ENCODE results near the gene ELK3.

DNA sequence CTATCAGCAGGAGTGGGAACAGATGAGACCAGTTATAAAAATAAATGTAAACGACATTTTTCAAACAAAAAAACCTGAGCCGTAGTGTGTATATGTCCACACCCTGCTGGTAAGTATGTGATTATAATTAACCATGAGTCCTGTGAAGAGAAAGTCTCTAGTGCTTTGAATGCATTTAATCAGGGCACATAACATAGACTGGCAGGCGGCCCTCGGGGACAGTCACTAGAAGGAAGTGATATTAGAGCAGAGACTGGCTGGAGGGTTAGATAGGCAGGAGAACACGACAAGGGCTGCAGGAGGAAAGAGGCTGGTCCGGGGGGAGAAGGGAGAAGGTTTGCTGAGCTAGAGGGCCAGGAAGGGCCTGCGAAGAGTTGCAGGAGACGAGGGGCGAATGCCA lies 23.8 kb upstream of the ELK3 start:
- TF ChIP-seq, protein P1, sequence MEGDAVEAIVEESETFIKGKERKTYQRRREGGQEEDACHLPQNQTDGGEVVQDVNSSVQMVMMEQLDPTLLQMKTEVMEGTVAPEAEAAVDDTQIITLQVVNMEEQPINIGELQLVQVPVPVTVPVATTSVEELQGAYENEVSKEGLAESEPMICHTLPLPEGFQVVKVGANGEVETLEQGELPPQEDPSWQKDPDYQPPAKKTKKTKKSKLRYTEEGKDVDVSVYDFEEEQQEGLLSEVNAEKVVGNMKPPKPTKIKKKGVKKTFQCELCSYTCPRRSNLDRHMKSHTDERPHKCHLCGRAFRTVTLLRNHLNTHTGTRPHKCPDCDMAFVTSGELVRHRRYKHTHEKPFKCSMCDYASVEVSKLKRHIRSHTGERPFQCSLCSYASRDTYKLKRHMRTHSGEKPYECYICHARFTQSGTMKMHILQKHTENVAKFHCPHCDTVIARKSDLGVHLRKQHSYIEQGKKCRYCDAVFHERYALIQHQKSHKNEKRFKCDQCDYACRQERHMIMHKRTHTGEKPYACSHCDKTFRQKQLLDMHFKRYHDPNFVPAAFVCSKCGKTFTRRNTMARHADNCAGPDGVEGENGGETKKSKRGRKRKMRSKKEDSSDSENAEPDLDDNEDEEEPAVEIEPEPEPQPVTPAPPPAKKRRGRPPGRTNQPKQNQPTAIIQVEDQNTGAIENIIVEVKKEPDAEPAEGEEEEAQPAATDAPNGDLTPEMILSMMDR (IDR thresholded peaks at IDR 0.05; ENCODE audit: insufficient read depth, low read length): no peak
- TF ChIP-seq SPI1 (IDR thresholded peaks at IDR 0.05; ENCODE audit: borderline replicate concordance, low read depth) (no peak), POLR2AphosphoS5 (IDR thresholded peaks at IDR 0.05; ENCODE audit: low read depth) (no peak)
